ENCODE data around the gene ZNF80.

Gene ZNF80

GRCh38 chr3:114272271-114272670 is 34.9 kb upstream of the ZNF80 start:
- no peak for TF ChIP-seq TAF1 (IDR thresholded peaks at IDR 0.05; ENCODE audit: low read depth)
- TF ChIP-seq TEAD4 (IDR thresholded peaks at IDR 0.05), result no peak
- no peak for TF ChIP-seq NFIC (IDR thresholded peaks at IDR 0.05)
- no peak for TF ChIP-seq CEBPB (IDR thresholded peaks at IDR 0.05)
- TF ChIP-seq EGR1 (IDR thresholded peaks at IDR 0.05), result no peak
- TF ChIP-seq EP300 (IDR thresholded peaks at IDR 0.05; ENCODE audit: borderline replicate concordance), result no peak
- no peak for TF ChIP-seq FOXM1 (IDR thresholded peaks at IDR 0.05; ENCODE audit: borderline replicate concordance, low read depth)
- no peak for TF ChIP-seq REST (IDR thresholded peaks at IDR 0.05; ENCODE audit: low read depth)
- TF ChIP-seq, protein P1, sequence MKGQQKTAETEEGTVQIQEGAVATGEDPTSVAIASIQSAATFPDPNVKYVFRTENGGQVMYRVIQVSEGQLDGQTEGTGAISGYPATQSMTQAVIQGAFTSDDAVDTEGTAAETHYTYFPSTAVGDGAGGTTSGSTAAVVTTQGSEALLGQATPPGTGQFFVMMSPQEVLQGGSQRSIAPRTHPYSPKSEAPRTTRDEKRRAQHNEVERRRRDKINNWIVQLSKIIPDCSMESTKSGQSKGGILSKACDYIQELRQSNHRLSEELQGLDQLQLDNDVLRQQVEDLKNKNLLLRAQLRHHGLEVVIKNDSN (IDR thresholded peaks at IDR 0.05), result no peak
- TF ChIP-seq YY1 (IDR thresholded peaks at IDR 0.05; ENCODE audit: low read depth), result no peak
- TF ChIP-seq TCF12 (IDR thresholded peaks at IDR 0.05; ENCODE audit: low read depth), result no peak
- TF ChIP-seq CREB1 (IDR thresholded peaks at IDR 0.05; ENCODE audit: low read depth), result no peak
- TF ChIP-seq ZBTB7A (IDR thresholded peaks at IDR 0.05; ENCODE audit: low read depth), result no peak
- TF ChIP-seq, protein P2, sequence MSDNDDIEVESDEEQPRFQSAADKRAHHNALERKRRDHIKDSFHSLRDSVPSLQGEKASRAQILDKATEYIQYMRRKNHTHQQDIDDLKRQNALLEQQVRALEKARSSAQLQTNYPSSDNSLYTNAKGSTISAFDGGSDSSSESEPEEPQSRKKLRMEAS (IDR thresholded peaks at IDR 0.05), result no peak
- no peak for TF ChIP-seq RAD21 (IDR thresholded peaks at IDR 0.05; ENCODE audit: low read depth)

DNA sequence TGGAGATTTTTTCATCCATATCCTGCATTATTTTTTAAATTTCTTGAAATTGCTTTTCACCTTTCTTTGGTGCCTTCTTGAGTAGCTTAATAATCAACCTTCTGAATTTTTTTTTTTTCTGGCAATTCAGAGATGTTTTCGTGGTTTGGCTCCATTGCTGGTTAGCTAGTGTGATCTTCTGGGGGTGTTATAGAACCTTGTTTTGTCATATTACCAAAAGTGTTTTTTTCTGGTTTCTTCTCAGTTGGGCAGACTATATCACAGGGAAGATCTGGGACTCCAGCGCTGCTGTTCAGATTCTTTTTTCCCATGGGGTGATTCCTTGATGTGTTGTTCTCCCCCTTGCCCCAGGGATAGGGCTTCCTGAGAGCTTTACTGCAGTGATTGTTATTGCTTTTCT is 32.6 kb upstream of the ZNF80 start:
- TF ChIP-seq, protein P1 (IDR thresholded peaks at IDR 0.05), result no peak
- TF ChIP-seq FOXM1 (IDR thresholded peaks at IDR 0.05; ENCODE audit: borderline replicate concordance, low read depth) (no peak), CREB1 (IDR thresholded peaks at IDR 0.05; ENCODE audit: low read depth) (no peak), NFIC (IDR thresholded peaks at IDR 0.05) (no peak), EP300 (IDR thresholded peaks at IDR 0.05; ENCODE audit: borderline replicate concordance) (no peak)

- TF ChIP-seq REST (IDR thresholded peaks at IDR 0.05; ENCODE audit: low read depth), result no peak
- no peak for TF ChIP-seq NFIC (IDR thresholded peaks at IDR 0.05)
- TF ChIP-seq, protein P2 (IDR thresholded peaks at IDR 0.05), result no peak
- TF ChIP-seq, protein P1 (IDR thresholded peaks at IDR 0.05), result no peak
- TF ChIP-seq ZBTB7A (IDR thresholded peaks at IDR 0.05; ENCODE audit: low read depth), result no peak
- TF ChIP-seq TEAD4 (IDR thresholded peaks at IDR 0.05), result no peak
- TF ChIP-seq CEBPB (IDR thresholded peaks at IDR 0.05), result no peak
- TF ChIP-seq EP300 (IDR thresholded peaks at IDR 0.05; ENCODE audit: borderline replicate concordance), result no peak
- no peak for TF ChIP-seq FOXM1 (IDR thresholded peaks at IDR 0.05; ENCODE audit: borderline replicate concordance, low read depth)
- no peak for TF ChIP-seq EGR1 (IDR thresholded peaks at IDR 0.05)
- no peak for TF ChIP-seq CREB1 (IDR thresholded peaks at IDR 0.05; ENCODE audit: low read depth)
- no peak for TF ChIP-seq YY1 (IDR thresholded peaks at IDR 0.05; ENCODE audit: low read depth)
- no peak for TF ChIP-seq TAF1 (IDR thresholded peaks at IDR 0.05; ENCODE audit: low read depth)
Observed at GRCh38 chr3:114260152-114260551, 22.8 kb upstream of the ZNF80 start.

DNA sequence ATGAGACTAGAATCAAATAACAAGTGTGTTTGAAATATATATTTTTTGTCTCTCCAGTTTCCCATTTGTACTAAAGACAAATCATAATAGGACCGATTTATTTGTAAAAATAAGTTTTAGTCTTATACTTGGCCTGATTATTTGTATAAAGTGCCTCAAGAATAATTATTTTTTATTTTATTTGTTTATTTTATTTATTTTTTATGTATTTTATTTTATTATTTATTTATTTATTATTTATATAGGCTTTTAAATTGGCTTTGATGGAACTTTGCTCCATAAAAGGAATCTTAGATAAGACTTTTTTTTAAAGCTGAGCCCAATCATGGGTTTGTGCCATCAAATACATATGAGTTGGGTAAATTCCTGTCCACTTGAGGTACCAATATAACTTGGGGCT is 22.2 kb upstream of the ZNF80 start:
- no peak for TF ChIP-seq ZBTB7A (IDR thresholded peaks at IDR 0.05; ENCODE audit: low read depth)
- TF ChIP-seq, protein P2 (IDR thresholded peaks at IDR 0.05), result no peak
- no peak for TF ChIP-seq TAF1 (IDR thresholded peaks at IDR 0.05; ENCODE audit: low read depth)
- TF ChIP-seq FOXM1 (IDR thresholded peaks at IDR 0.05; ENCODE audit: borderline replicate concordance, low read depth), result no peak
- no peak for TF ChIP-seq YY1 (IDR thresholded peaks at IDR 0.05; ENCODE audit: low read depth)
- TF ChIP-seq NFIC (IDR thresholded peaks at IDR 0.05), result no peak

DNA sequence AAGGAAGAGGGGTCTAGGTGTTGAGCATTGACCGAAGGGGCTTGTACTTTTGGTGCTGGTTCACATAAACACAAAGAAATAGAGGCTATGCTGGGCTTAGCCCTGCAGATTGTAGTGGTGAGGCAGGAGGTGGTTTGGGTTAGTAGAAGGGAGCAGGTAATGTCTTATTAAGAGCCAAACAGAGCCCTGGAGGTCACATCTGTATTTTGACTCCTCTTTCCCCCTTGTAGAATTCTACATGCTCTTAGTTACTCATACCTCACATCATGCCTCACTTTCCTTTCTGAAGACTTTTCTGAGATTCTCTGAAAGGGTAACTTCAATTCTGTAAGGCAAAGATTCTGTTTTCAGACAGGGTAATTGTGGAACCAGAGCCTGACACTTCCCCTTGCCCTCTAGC is 16.1 kb upstream of the ZNF80 start:
- TF ChIP-seq NFIC (IDR thresholded peaks at IDR 0.05) (no peak), ZBTB7A (IDR thresholded peaks at IDR 0.05; ENCODE audit: low read depth) (no peak), YY1 (IDR thresholded peaks at IDR 0.05; ENCODE audit: low read depth) (no peak), TAF1 (IDR thresholded peaks at IDR 0.05; ENCODE audit: low read depth) (no peak), REST (IDR thresholded peaks at IDR 0.05; ENCODE audit: low read depth) (no peak), EGR1 (IDR thresholded peaks at IDR 0.05) (no peak), CREB1 (IDR thresholded peaks at IDR 0.05; ENCODE audit: low read depth) (no peak), FOXM1 (IDR thresholded peaks at IDR 0.05; ENCODE audit: borderline replicate concordance, low read depth) (no peak), CEBPB (IDR thresholded peaks at IDR 0.05) (no peak), TEAD4 (IDR thresholded peaks at IDR 0.05) (no peak), RAD21 (IDR thresholded peaks at IDR 0.05; ENCODE audit: low read depth) (no peak), TCF12 (IDR thresholded peaks at IDR 0.05; ENCODE audit: low read depth) (no peak), EP300 (IDR thresholded peaks at IDR 0.05; ENCODE audit: borderline replicate concordance) (no peak)
- TF ChIP-seq, protein P2 (IDR thresholded peaks at IDR 0.05), result no peak
- TF ChIP-seq, protein P1 (IDR thresholded peaks at IDR 0.05), result no peak
